Measurements from ENCODE around the gene FAM163B. TPM values are rescaled to one million over a fixed set of nuclear protein-coding genes. Genes with fewer than 3 reads are reported as not detected.

The FAM163B gene
- total RNA-seq, 4 donors from 2014 or later: not detected

- Histone ChIP-seq H3K27me3 (no peaks in the 10 kb centered on the region), H3K4me1 (peaks cover 0 to 13% (median 0%) of the 10 kb centered on the region in 4 donors), H3K9me3 (no peaks in the 10 kb centered on the region), H3K36me3 (no peaks in the 10 kb centered on the region), H3K27ac (no peak overlapping the region), H3K4me3 (no peak overlapping the region)
- DNase-seq: no peak
- no peak for TF ChIP-seq POLR2A (IDR thresholded peaks at IDR 0.05)
- TF ChIP-seq CTCF (IDR thresholded peaks at IDR 0.05): no peak
These were observed 55.0 kb downstream of the FAM163B start for GRCh38 chr9:133553973-133554713.

GRCh38 chr9:133553123-133553522 lies 56.1 kb downstream of the FAM163B start:
- no peak for TF ChIP-seq CTCF (IDR thresholded peaks at IDR 0.05)
- TF ChIP-seq POLR2A (IDR thresholded peaks at IDR 0.05): no peak
- peaks cover 0 to 7% (median 0%) of the 10 kb centered on the region in 4 donors for H3K4me1 ChIP-seq
- no peak for DNase-seq
- H3K27me3 ChIP-seq: no peaks in the 10 kb centered on the region
- no peaks in the 10 kb centered on the region for H3K36me3 ChIP-seq
- H3K27ac ChIP-seq: no peak overlapping the region
- H3K4me3 ChIP-seq: no peak overlapping the region
- no peaks in the 10 kb centered on the region for H3K9me3 ChIP-seq

GRCh38 chr9:133552236-133552635 lies 57.0 kb downstream of the FAM163B start:
- no peak for TF ChIP-seq CTCF (IDR thresholded peaks at IDR 0.05)
- no peak for TF ChIP-seq POLR2A (IDR thresholded peaks at IDR 0.05)
- Histone ChIP-seq H3K27ac (no peak overlapping the region), H3K4me1 (no peaks in the 10 kb centered on the region), H3K36me3 (no peaks in the 10 kb centered on the region), H3K27me3 (no peaks in the 10 kb centered on the region), H3K9me3 (no peaks in the 10 kb centered on the region), H3K4me3 (no peak overlapping the region)
- no peak for DNase-seq

- no peaks in the 10 kb centered on the region for H3K27me3 ChIP-seq
- H3K27ac ChIP-seq: no peak overlapping the region
- no peak for TF ChIP-seq CTCF (IDR thresholded peaks at IDR 0.05)
- TF ChIP-seq POLR2A (IDR thresholded peaks at IDR 0.05): no peak
- H3K4me3 ChIP-seq: no peak overlapping the region
- no peak for DNase-seq
- no peaks in the 10 kb centered on the region for H3K36me3 ChIP-seq
- no peaks in the 10 kb centered on the region for H3K4me1 ChIP-seq
- H3K9me3 ChIP-seq: no peaks in the 10 kb centered on the region
These were observed 57.7 kb downstream of the FAM163B start for GRCh38 chr9:133551446-133551845.

GRCh38 chr9:133547116-133547515 lies 62.1 kb downstream of the FAM163B start:
- Histone ChIP-seq H3K9me3 (no peaks in the 10 kb centered on the region), H3K36me3 (no peaks in the 10 kb centered on the region), H3K4me3 (no peak overlapping the region), H3K27me3 (no peaks in the 10 kb centered on the region), H3K4me1 (no peaks in the 10 kb centered on the region), H3K27ac (no peak overlapping the region)
- TF ChIP-seq CTCF (IDR thresholded peaks at IDR 0.05) (no peak), POLR2A (IDR thresholded peaks at IDR 0.05) (no peak)
- no peak for DNase-seq
